Keratinocyte (primary cell): ENCODE measurements around the gene PCBP2.
"Not testable (repeated sequence)": the region's sequence is repeated elsewhere in the genome, so short reads cannot be mapped to it uniquely, and the experiment has no call there.

Experiments used
- EZH2 ChIP-seq: IDR thresholded peaks from one replicate; pipeline ENCODE4 v1.6.1; 2012; ENCODE audit warnings: inconsistent platforms, mild to moderate bottlenecking, low read length, moderate library complexity
- TF ChIP-seq, protein P1 (sequence below), 3 experiments: IDR thresholded peaks in 1 of 3; conservative IDR thresholded peaks in 1 of 3; optimal IDR thresholded peaks in 1 of 3; 2 replicates in 2 of 3; 3 replicates in 1 of 3; pipeline versions ENCODE3 to v1.5.1; 2011; ENCODE audit warnings: low read length in 3 of 3, mild to moderate bottlenecking in 3 of 3, moderate library complexity in 2 of 3, control low read depth in 1 of 3, inconsistent platforms in 1 of 3; ENCODE audit not compliant: insufficient read depth in 2 of 3; ENCODE audit errors: extremely low read depth in 1 of 3

GRCh38 chr12:53422247-53422646, 29.7 kb upstream of the PCBP2 start:
- TF ChIP-seq, protein P1, sequence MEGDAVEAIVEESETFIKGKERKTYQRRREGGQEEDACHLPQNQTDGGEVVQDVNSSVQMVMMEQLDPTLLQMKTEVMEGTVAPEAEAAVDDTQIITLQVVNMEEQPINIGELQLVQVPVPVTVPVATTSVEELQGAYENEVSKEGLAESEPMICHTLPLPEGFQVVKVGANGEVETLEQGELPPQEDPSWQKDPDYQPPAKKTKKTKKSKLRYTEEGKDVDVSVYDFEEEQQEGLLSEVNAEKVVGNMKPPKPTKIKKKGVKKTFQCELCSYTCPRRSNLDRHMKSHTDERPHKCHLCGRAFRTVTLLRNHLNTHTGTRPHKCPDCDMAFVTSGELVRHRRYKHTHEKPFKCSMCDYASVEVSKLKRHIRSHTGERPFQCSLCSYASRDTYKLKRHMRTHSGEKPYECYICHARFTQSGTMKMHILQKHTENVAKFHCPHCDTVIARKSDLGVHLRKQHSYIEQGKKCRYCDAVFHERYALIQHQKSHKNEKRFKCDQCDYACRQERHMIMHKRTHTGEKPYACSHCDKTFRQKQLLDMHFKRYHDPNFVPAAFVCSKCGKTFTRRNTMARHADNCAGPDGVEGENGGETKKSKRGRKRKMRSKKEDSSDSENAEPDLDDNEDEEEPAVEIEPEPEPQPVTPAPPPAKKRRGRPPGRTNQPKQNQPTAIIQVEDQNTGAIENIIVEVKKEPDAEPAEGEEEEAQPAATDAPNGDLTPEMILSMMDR (optimal IDR thresholded peaks at IDR 0.05 in 1 of 3, IDR thresholded peaks at IDR 0.05 in 1 of 3, conservative IDR thresholded peaks at IDR 0.05 in 1 of 3; ENCODE audit: extremely low read depth in 1 of 3, insufficient read depth in 2 of 3, low read length in 3 of 3), result not testable (repeated sequence)
- not testable (repeated sequence) for TF ChIP-seq EZH2
